Measurements from ENCODE around the gene AFG3L2. TPM values are rescaled to one million over a fixed set of nuclear protein-coding genes. Genes with fewer than 3 reads are reported as not detected.

Gene AFG3L2
- total and polyA plus RNA-seq, 9 of the 15 experiments (the other 6 are each of a cell fraction or from before 2014, with no cell fraction given): 24.1 to 109 (median 84.0) TPM

- Histone ChIP-seq H3K27me3 (ENCODE audit: control insufficient read depth in 2 of 2, insufficient read depth in 2 of 2, low read length in 2 of 2) (no peaks in the 10 kb centered on the region), H4K20me1 (replicated peaks; ENCODE audit: control insufficient read depth, insufficient read depth, low read length) (no peaks in the 10 kb centered on the region), H3K4me2 (ENCODE audit: insufficient read depth, low read length) (no peak overlapping the region), H3K79me2 (ENCODE audit: control insufficient read depth, insufficient read depth, low read length) (no peaks in the 10 kb centered on the region), H2AFZ (ENCODE audit: low read depth, low read length) (no peak overlapping the region), H3K9me3 (replicated peaks; ENCODE audit: control insufficient read depth, insufficient read depth, low read depth, low read length) (no peaks in the 10 kb centered on the region), H3K36me3 (ENCODE audit: control insufficient read depth, insufficient read depth, low read length) (peaks cover 9% of the 10 kb centered on the region; the same call in 2 of the 3 replicates), H3K27ac (ENCODE audit: extremely low read depth, low read depth, low read length) (no peak overlapping the region), H3K9ac (ENCODE audit: insufficient read depth in 1 of 2, low read depth in 2 of 2, low read length in 2 of 2) (no peak overlapping the region), H3K4me3 (no peak overlapping the region), H3K9me1 (ENCODE audit: control insufficient read depth, insufficient read depth, low read length) (no peaks in the 10 kb centered on the region), H3K4me1 (replicated peaks in 1 of 2; ENCODE audit: control insufficient read depth in 2 of 2, insufficient read depth in 2 of 2, low read length in 2 of 2) (peaks cover 3 to 6% of the 10 kb centered on the region in 2 experiments; a peak in 3 of 5 replicates)
- ChIA-PET POLR2A (no interaction called here), CTCF (ENCODE audit: low intra/inter-chr PET ratio) (no interaction called here)
- DNase-seq (ENCODE audit: extremely low read depth in 1 of 4, low spot score in 3 of 4): no peak
- BruUV-seq (replicated peaks): no TSS peak
- WGBS (ENCODE audit: insufficient coverage, low coverage, missing lambda C conversion rate): 78% methylated on average over 4 of the region's 4 CpGs
- no peak for ATAC-seq
- in situ Hi-C loops (cut with MboI): no loop called here
- TF ChIP-seq NFXL1 (CRISPR knock-in tag; IDR thresholded peaks at IDR 0.05) (no peak), TAL1 (IDR thresholded peaks at IDR 0.05) (no peak), NR2C2 (CRISPR knock-in tag; IDR thresholded peaks at IDR 0.05) (no peak), NR2C2 (tag; IDR thresholded peaks at IDR 0.05) (no peak), E2F3 (CRISPR knock-in tag; IDR thresholded peaks at IDR 0.05) (no peak), ASH1L (IDR thresholded peaks at IDR 0.05; ENCODE audit: borderline replicate concordance, low read depth, partially characterized antibody) (no peak), ZNF780A (CRISPR knock-in tag; IDR thresholded peaks at IDR 0.05) (no peak), GABPB2 (CRISPR knock-in tag; conservative IDR thresholded peaks at IDR 0.05) (no peak), CCNT2 (IDR thresholded peaks at IDR 0.05; ENCODE audit: borderline replicate concordance, extremely low read depth, insufficient read length, low read depth, low read length) (no peak), ETS1 (conservative IDR thresholded peaks at IDR 0.05; ENCODE audit: control insufficient read depth, low read depth, low read length) (no peak), TCF3 (CRISPR knock-in tag; IDR thresholded peaks at IDR 0.05) (no peak), HDAC1 (IDR thresholded peaks at IDR 0.05) (no peak), ZNF224 (CRISPR knock-in tag; IDR thresholded peaks at IDR 0.05) (no peak), NFE2L1 (tag; IDR thresholded peaks at IDR 0.05; ENCODE audit: borderline replicate concordance, low read depth) (no peak), IFI16 (CRISPR knock-in tag; IDR thresholded peaks at IDR 0.05) (no peak), POLR3G (IDR thresholded peaks at IDR 0.05; ENCODE audit: extremely low read depth, insufficient read length, insufficient replicate concordance) (no peak)
- TF ChIP-seq, protein P1, sequence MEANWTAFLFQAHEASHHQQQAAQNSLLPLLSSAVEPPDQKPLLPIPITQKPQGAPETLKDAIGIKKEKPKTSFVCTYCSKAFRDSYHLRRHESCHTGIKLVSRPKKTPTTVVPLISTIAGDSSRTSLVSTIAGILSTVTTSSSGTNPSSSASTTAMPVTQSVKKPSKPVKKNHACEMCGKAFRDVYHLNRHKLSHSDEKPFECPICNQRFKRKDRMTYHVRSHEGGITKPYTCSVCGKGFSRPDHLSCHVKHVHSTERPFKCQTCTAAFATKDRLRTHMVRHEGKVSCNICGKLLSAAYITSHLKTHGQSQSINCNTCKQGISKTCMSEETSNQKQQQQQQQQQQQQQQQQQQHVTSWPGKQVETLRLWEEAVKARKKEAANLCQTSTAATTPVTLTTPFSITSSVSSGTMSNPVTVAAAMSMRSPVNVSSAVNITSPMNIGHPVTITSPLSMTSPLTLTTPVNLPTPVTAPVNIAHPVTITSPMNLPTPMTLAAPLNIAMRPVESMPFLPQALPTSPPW (CRISPR knock-in tag; IDR thresholded peaks at IDR 0.05): no peak
- TF ChIP-seq, protein P2, sequence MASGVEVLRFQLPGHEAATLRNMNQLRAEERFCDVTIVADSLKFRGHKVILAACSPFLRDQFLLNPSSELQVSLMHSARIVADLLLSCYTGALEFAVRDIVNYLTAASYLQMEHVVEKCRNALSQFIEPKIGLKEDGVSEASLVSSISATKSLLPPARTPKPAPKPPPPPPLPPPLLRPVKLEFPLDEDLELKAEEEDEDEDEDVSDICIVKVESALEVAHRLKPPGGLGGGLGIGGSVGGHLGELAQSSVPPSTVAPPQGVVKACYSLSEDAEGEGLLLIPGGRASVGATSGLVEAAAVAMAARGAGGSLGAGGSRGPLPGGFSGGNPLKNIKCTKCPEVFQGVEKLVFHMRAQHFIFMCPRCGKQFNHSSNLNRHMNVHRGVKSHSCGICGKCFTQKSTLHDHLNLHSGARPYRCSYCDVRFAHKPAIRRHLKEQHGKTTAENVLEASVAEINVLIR (CRISPR knock-in tag; IDR thresholded peaks at IDR 0.05): no peak
- FAIRE-seq: no peak
- intact Hi-C loops (cut with micrococcal nuclease): no loop called here
Measured at GRCh38 chr18:12417687-12418086, 40.7 kb upstream of the AFG3L2 start.
